ENCODE measurements around the gene CDH26. TPM values are rescaled to one million over a fixed set of nuclear protein-coding genes. Genes with fewer than 3 reads are reported as not detected.

Gene CDH26
- total and polyA plus RNA-seq, 2 donors from 2014 or later = 0.47 to 2.4 TPM

DNA sequence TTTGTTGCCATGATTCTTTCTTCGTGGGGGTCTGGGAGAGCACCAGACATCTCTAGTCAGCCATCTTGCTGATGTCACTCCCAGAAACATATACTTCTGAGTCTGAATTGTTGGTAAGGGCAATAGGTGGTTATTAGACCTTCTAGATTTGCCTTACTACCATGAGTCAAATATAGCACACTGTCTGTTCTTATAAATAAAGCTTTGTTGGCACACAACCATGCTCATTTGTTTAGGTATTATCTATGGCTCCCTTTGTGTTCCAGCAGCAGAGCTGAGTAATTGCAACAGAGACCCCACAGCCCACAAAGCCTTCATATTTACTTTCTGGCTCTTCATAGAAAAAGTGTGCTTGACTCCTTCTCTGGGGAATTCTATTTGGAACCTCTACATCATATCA is 62.9 kb downstream of the CDH26 start:
- no peak overlapping the region for H3K4me3 ChIP-seq (ENCODE audit: low read length in 3 of 3)
- H3K9me3 ChIP-seq (ENCODE audit: control insufficient read depth in 2 of 3, insufficient read depth in 1 of 3, low read length in 3 of 3) = no peaks in the 10 kb centered on the region
- no peak for DNase-seq
- intact Hi-C loops (cut with DNase I) = no loop called here
- H3K27me3 ChIP-seq (ENCODE audit: control insufficient read depth, insufficient read depth, low read length) = no peaks in the 10 kb centered on the region
- TF ChIP-seq, protein P1, sequence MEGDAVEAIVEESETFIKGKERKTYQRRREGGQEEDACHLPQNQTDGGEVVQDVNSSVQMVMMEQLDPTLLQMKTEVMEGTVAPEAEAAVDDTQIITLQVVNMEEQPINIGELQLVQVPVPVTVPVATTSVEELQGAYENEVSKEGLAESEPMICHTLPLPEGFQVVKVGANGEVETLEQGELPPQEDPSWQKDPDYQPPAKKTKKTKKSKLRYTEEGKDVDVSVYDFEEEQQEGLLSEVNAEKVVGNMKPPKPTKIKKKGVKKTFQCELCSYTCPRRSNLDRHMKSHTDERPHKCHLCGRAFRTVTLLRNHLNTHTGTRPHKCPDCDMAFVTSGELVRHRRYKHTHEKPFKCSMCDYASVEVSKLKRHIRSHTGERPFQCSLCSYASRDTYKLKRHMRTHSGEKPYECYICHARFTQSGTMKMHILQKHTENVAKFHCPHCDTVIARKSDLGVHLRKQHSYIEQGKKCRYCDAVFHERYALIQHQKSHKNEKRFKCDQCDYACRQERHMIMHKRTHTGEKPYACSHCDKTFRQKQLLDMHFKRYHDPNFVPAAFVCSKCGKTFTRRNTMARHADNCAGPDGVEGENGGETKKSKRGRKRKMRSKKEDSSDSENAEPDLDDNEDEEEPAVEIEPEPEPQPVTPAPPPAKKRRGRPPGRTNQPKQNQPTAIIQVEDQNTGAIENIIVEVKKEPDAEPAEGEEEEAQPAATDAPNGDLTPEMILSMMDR (IDR thresholded peaks at IDR 0.05; ENCODE audit: borderline replicate concordance, extremely low read depth, insufficient read depth) = no peak
- no peak for FAIRE-seq
- H3K9ac ChIP-seq (ENCODE audit: low read length in 3 of 3) = no peak overlapping the region
- H3K36me3 ChIP-seq (ENCODE audit: control insufficient read depth in 2 of 3, insufficient read depth in 3 of 3, low read length in 3 of 3) = no peaks in the 10 kb centered on the region
- H3K27ac ChIP-seq (ENCODE audit: low read depth in 2 of 2, low read length in 2 of 2) = no peak overlapping the region
- no peaks in the 10 kb centered on the region for H3K4me1 ChIP-seq (ENCODE audit: control insufficient read depth in 2 of 3, insufficient read depth in 2 of 3, low read depth in 1 of 3, low read length in 3 of 3)

DNA sequence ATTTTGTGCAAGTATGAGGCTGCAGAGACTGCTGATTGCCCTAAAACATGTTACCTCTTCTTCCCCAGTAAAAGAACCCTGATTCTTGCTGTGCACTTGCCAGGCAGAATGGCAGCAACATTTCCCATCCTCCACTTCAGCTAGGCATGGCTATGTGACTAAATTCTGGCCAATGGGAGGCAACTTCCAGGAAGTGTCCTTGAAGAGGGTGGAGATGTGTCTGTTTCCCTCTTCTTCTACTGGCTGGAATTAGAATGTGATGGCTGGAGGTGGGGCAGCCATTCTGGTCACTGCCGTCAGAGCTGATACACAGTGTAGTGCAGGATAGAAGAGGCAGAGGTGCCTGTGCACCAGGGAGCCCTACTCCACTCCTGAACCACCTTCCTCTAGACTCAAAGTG is 64.6 kb downstream of the CDH26 start:
- no peak for FAIRE-seq
- H3K9me3 ChIP-seq (ENCODE audit: control insufficient read depth in 2 of 3, insufficient read depth in 1 of 3, low read length in 3 of 3) = no peaks in the 10 kb centered on the region
- DNase-seq = no peak
- intact Hi-C loops (cut with DNase I) = no loop called here
- H3K27me3 ChIP-seq (ENCODE audit: control insufficient read depth, insufficient read depth, low read length) = no peaks in the 10 kb centered on the region
- TF ChIP-seq, protein P1 (IDR thresholded peaks at IDR 0.05; ENCODE audit: borderline replicate concordance, extremely low read depth, insufficient read depth) = no peak
- no peaks in the 10 kb centered on the region for H3K36me3 ChIP-seq (ENCODE audit: control insufficient read depth in 2 of 3, insufficient read depth in 3 of 3, low read length in 3 of 3)
- no peak overlapping the region for H3K4me3 ChIP-seq (ENCODE audit: low read length in 3 of 3)
- no peaks in the 10 kb centered on the region for H3K4me1 ChIP-seq (ENCODE audit: control insufficient read depth in 2 of 3, insufficient read depth in 2 of 3, low read depth in 1 of 3, low read length in 3 of 3)
- no peak overlapping the region for H3K27ac ChIP-seq (ENCODE audit: low read depth in 2 of 2, low read length in 2 of 2)
- no peak overlapping the region for H3K9ac ChIP-seq (ENCODE audit: low read length in 3 of 3)

DNA sequence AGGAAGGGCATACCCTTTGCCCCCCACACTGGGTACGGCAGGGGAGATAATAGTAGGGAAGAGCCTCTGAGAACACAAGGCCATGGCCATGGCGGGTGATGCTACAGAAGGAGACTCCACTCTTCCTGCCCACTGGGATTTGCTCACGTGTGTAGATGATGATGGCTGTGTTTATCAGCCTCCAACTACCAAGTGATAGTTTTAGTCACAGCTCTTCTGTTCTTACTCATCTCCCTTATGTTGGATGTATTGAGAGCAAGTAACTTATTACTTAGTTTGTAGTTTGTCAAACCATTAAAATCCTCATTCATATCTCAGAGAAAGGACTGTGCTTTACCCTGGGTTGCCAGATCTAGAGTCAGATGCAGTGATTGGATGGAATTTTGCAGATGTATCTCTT is 66.0 kb downstream of the CDH26 start:
- no peak for FAIRE-seq
- Histone ChIP-seq H3K27ac (ENCODE audit: low read depth in 2 of 2, low read length in 2 of 2) (no peak overlapping the region), H3K36me3 (ENCODE audit: control insufficient read depth in 2 of 3, insufficient read depth in 3 of 3, low read length in 3 of 3) (no peaks in the 10 kb centered on the region), H3K9me3 (ENCODE audit: control insufficient read depth in 2 of 3, insufficient read depth in 1 of 3, low read length in 3 of 3) (no peaks in the 10 kb centered on the region), H3K27me3 (ENCODE audit: control insufficient read depth, insufficient read depth, low read length) (no peaks in the 10 kb centered on the region), H3K9ac (ENCODE audit: low read length in 3 of 3) (no peak overlapping the region), H3K4me3 (ENCODE audit: low read length in 3 of 3) (no peak overlapping the region), H3K4me1 (ENCODE audit: control insufficient read depth in 2 of 3, insufficient read depth in 2 of 3, low read depth in 1 of 3, low read length in 3 of 3) (no peaks in the 10 kb centered on the region)
- TF ChIP-seq, protein P1 (IDR thresholded peaks at IDR 0.05; ENCODE audit: borderline replicate concordance, extremely low read depth, insufficient read depth) = no peak
- intact Hi-C loops (cut with DNase I) = no loop called here
- no peak for DNase-seq

DNA sequence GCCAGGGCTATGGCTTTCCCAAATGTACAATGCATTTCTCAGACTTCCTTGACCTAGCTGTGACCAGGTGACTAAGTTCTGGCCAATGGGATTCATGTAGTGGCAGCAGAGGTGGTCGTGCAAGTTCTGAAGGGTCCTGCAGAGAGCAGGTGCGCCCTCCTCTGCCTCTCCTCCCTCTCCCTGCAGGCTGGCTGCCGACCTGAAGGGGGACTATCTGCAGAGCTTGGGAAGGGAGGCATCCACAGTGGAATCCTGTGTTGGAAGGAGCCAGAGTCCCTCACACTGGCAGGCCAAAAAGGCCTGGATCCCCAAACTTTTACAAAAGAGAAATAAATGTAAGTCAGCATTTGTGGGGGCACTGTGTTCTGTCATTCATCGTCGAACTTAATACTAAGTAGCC is 66.6 kb downstream of the CDH26 start:
- no peak overlapping the region for H3K9ac ChIP-seq (ENCODE audit: low read length in 3 of 3)
- H3K36me3 ChIP-seq (ENCODE audit: control insufficient read depth in 2 of 3, insufficient read depth in 3 of 3, low read length in 3 of 3) = no peaks in the 10 kb centered on the region
- TF ChIP-seq, protein P1 (IDR thresholded peaks at IDR 0.05; ENCODE audit: borderline replicate concordance, extremely low read depth, insufficient read depth) = no peak
- H3K4me1 ChIP-seq (ENCODE audit: control insufficient read depth in 2 of 3, insufficient read depth in 2 of 3, low read depth in 1 of 3, low read length in 3 of 3) = no peaks in the 10 kb centered on the region
- intact Hi-C loops (cut with DNase I) = no loop called here
- no peak for FAIRE-seq
- H3K27me3 ChIP-seq (ENCODE audit: control insufficient read depth, insufficient read depth, low read length) = no peaks in the 10 kb centered on the region
- DNase-seq = no peak
- no peaks in the 10 kb centered on the region for H3K9me3 ChIP-seq (ENCODE audit: control insufficient read depth in 2 of 3, insufficient read depth in 1 of 3, low read length in 3 of 3)
- no peak overlapping the region for H3K27ac ChIP-seq (ENCODE audit: low read depth in 2 of 2, low read length in 2 of 2)
- H3K4me3 ChIP-seq (ENCODE audit: low read length in 3 of 3) = no peak overlapping the region

Data from kidney (tissue), 14 donors.